ENCODE results near the gene CAP1.
"Not testable (repeated sequence)": the region's sequence is repeated elsewhere in the genome, so short reads cannot be mapped to it uniquely, and the experiment has no call there.

The CAP1 gene

GRCh38 chr1:40040511-40041465 is at the start of gene CAP1:
Gene CAP1 (plus strand): TSS chr1:40040729. CDS start chr1:40059347, 18,618 bp downstream.
- peaks cover 51% of the 10 kb centered on the region for H4K20me1 ChIP-seq
- H3K4me3 ChIP-seq, result peak within 1 kb of the TSS; percentile 99
- no peaks in the 10 kb centered on the region for H3K9me3 ChIP-seq
- no peak for TF ChIP-seq Cebpa-rat (IDR thresholded peaks at IDR 0.05)
- H3K27ac ChIP-seq, result peak within 1 kb of the TSS; percentile 93
- peaks cover 31% of the 10 kb centered on the region for H3K36me3 ChIP-seq
- peaks cover 63% of the 10 kb centered on the region for H3K4me1 ChIP-seq
- H3K27me3 ChIP-seq, result no peaks in the 10 kb centered on the region
- H3K9ac ChIP-seq, result peak within 1 kb of the TSS; percentile 93
- peak within 1 kb of the TSS; percentile 94 for H3K4me2 ChIP-seq

- no peaks in the 10 kb centered on the region for H3K27me3 ChIP-seq
- no peak overlapping the region for H3K4me3 ChIP-seq
- no peaks in the 10 kb centered on the region for H3K36me3 ChIP-seq
- no peak overlapping the region for H3K4me2 ChIP-seq
- no peaks in the 10 kb centered on the region for H4K20me1 ChIP-seq
- no peak for TF ChIP-seq Cebpa-rat (IDR thresholded peaks at IDR 0.05)
- H3K4me1 ChIP-seq, result peaks cover 6% of the 10 kb centered on the region; the same call in 1 of the 2 replicates
- H3K9ac ChIP-seq, result no peak overlapping the region
- H3K9me3 ChIP-seq, result no peaks in the 10 kb centered on the region
- H3K27ac ChIP-seq, result no peak overlapping the region
Observed at GRCh38 chr1:39992234-39992633, 48.3 kb upstream of the CAP1 start.

GRCh38 chr1:39992888-39993287 is 47.6 kb upstream of the CAP1 start:
- Histone ChIP-seq H3K4me2 (no peak overlapping the region), H3K27me3 (no peaks in the 10 kb centered on the region), H4K20me1 (no peaks in the 10 kb centered on the region), H3K27ac (no peak overlapping the region), H3K4me3 (no peak overlapping the region), H3K36me3 (no peaks in the 10 kb centered on the region), H3K9ac (no peak overlapping the region), H3K9me3 (no peaks in the 10 kb centered on the region), H3K4me1 (peaks cover 6% of the 10 kb centered on the region; the same call in 1 of the 2 replicates)
- TF ChIP-seq Cebpa-rat (IDR thresholded peaks at IDR 0.05), result no peak

- Histone ChIP-seq H3K4me1 (peaks cover 6% of the 10 kb centered on the region; the same call in 1 of the 2 replicates), H3K9me3 (peaks cover 7% of the 10 kb centered on the region; the same call in 1 of the 2 replicates), H3K36me3 (no peaks in the 10 kb centered on the region), H3K4me3 (no peak overlapping the region), H3K27ac (no peak overlapping the region), H3K4me2 (peak overlapping the region; percentile 3; the same call in 1 of the 2 replicates), H4K20me1 (no peaks in the 10 kb centered on the region), H3K9ac (no peak overlapping the region), H3K27me3 (no peaks in the 10 kb centered on the region)
- TF ChIP-seq Cebpa-rat (IDR thresholded peaks at IDR 0.05), result no peak
Observed at GRCh38 chr1:39995973-39996393, 44.5 kb upstream of the CAP1 start.

GRCh38 chr1:39996396-39997004 is 44.0 kb upstream of the CAP1 start:
- H3K27me3 ChIP-seq, result no peaks in the 10 kb centered on the region
- H3K9me3 ChIP-seq, result peaks cover 7% of the 10 kb centered on the region; the same call in 1 of the 2 replicates
- H3K9ac ChIP-seq, result no peak overlapping the region
- no peaks in the 10 kb centered on the region for H3K36me3 ChIP-seq
- H3K4me2 ChIP-seq, result no peak overlapping the region; the same call in 1 of the 2 replicates
- H3K4me3 ChIP-seq, result no peak overlapping the region
- TF ChIP-seq Cebpa-rat (IDR thresholded peaks at IDR 0.05), result no peak
- no peaks in the 10 kb centered on the region for H4K20me1 ChIP-seq
- H3K27ac ChIP-seq, result no peak overlapping the region
- peaks cover 6% of the 10 kb centered on the region; the same call in 1 of the 2 replicates for H3K4me1 ChIP-seq

GRCh38 chr1:40001456-40001855 is 39.1 kb upstream of the CAP1 start:
- Histone ChIP-seq H3K27ac (no peak overlapping the region), H3K9me3 (peaks cover 27% of the 10 kb centered on the region), H3K4me1 (peaks cover 20% of the 10 kb centered on the region), H3K4me2 (no peak overlapping the region), H3K36me3 (no peaks in the 10 kb centered on the region), H3K9ac (no peak overlapping the region), H3K4me3 (no peak overlapping the region), H3K27me3 (no peaks in the 10 kb centered on the region), H4K20me1 (no peaks in the 10 kb centered on the region)
- no peak for TF ChIP-seq Cebpa-rat (IDR thresholded peaks at IDR 0.05)

GRCh38 chr1:40003156-40004093 is 37.1 kb upstream of the CAP1 start:
- Histone ChIP-seq H3K9me3 (peaks cover 29% of the 10 kb centered on the region), H3K4me2 (peak overlapping the region; percentile 53), H3K27ac (no peak overlapping the region), H3K27me3 (no peaks in the 10 kb centered on the region), H3K4me1 (peaks cover 20% of the 10 kb centered on the region), H3K9ac (no peak overlapping the region), H3K4me3 (no peak overlapping the region), H4K20me1 (no peaks in the 10 kb centered on the region), H3K36me3 (no peaks in the 10 kb centered on the region)
- no peak for TF ChIP-seq Cebpa-rat (IDR thresholded peaks at IDR 0.05)

GRCh38 chr1:40004857-40005256 is 35.7 kb upstream of the CAP1 start:
- no peaks in the 10 kb centered on the region for H4K20me1 ChIP-seq
- TF ChIP-seq Cebpa-rat (IDR thresholded peaks at IDR 0.05), result no peak
- H3K27me3 ChIP-seq, result no peaks in the 10 kb centered on the region
- H3K4me1 ChIP-seq, result peaks cover 20% of the 10 kb centered on the region
- H3K4me3 ChIP-seq, result no peak overlapping the region
- H3K27ac ChIP-seq, result no peak overlapping the region
- H3K4me2 ChIP-seq, result no peak overlapping the region
- H3K36me3 ChIP-seq, result no peaks in the 10 kb centered on the region
- peaks cover 28% of the 10 kb centered on the region for H3K9me3 ChIP-seq
- no peak overlapping the region for H3K9ac ChIP-seq

- Histone ChIP-seq H3K4me1 (peaks cover 13% of the 10 kb centered on the region), H3K9me3 (peaks cover 38% of the 10 kb centered on the region)
- not testable (repeated sequence) for H4K20me1 ChIP-seq, H3K36me3 ChIP-seq, H3K4me3 ChIP-seq, H3K27ac ChIP-seq, H3K27me3 ChIP-seq, H3K4me2 ChIP-seq, H3K9ac ChIP-seq
Observed at GRCh38 chr1:40007481-40008034, 33.0 kb upstream of the CAP1 start.

Data from BLaER1 (cell line).